MM.1S (cell line): Measurements from ENCODE around the gene CYTIP.

Experiments
- DNase-seq: peaks from one replicate; pipeline ENCODE4 v3.0.0-alpha.2; 2015
- H2AFZ ChIP-seq: fragments of 300-600 bp; sonication (generic); 2 replicates; pipeline ENCODE4 v1.6.0; 2016; ENCODE audit warnings: antibody characterized with exemption, low read length
- H3F3A ChIP-seq: fragments of 300-600 bp; sonication (generic); 2 replicates; pipeline ENCODE4 v1.6.1; 2016; ENCODE audit warnings: mild to moderate bottlenecking, antibody characterized with exemption, low read length, moderate library complexity, mixed read lengths; ENCODE audit not compliant: insufficient read depth
- H3K27ac ChIP-seq: fragments of 300-600 bp; sonication (generic); 2 replicates; pipeline ENCODE4 v1.5.1; 2016; ENCODE audit warnings: mild to moderate bottlenecking, low read length
- H3K27me3 ChIP-seq: fragments of 300-600 bp; sonication (generic); replicated peaks from 2 replicates; pipeline ENCODE4 v1.6.0; 2016; ENCODE audit warnings: low read length; ENCODE audit not compliant: insufficient read depth
- H3K36me3 ChIP-seq: fragments of 300-600 bp; sonication (generic); replicated peaks from 2 replicates; pipeline ENCODE4 v1.6.1; 2016; ENCODE audit warnings: mild to moderate bottlenecking, low read length, mixed read lengths; ENCODE audit not compliant: insufficient read depth
- H3K4me1 ChIP-seq: fragments of 300-600 bp; sonication (generic); 2 replicates; pipeline ENCODE4 v1.6.1; 2016; ENCODE audit warnings: low read length, mixed read lengths
- H3K4me2 ChIP-seq: fragments of 300-600 bp; sonication (generic); 2 replicates; pipeline ENCODE4 v1.6.0; 2016; ENCODE audit warnings: low read depth, low read length
- H3K4me3 ChIP-seq: fragments of 300-600 bp; sonication (generic); 2 replicates; pipeline ENCODE4 v1.5.1; 2016; ENCODE audit warnings: low read length, mixed read lengths
- H3K79me2 ChIP-seq: fragments of 300-600 bp; sonication (generic); 2 replicates; pipeline ENCODE4 v1.6.1; 2016; ENCODE audit warnings: mixed run types, low read length, mixed read lengths
- H3K9ac ChIP-seq: fragments of 300-600 bp; sonication (generic); 2 replicates; pipeline ENCODE4 v1.6.1; 2016; ENCODE audit warnings: low read length, mixed read lengths
- H3K9me2 ChIP-seq: fragments of 300-600 bp; sonication (generic); replicated peaks from 2 replicates; pipeline ENCODE4 v1.6.1; 2016; ENCODE audit warnings: mild to moderate bottlenecking, low read length, mixed read lengths; ENCODE audit not compliant: insufficient read depth
- H3K9me3 ChIP-seq: fragments of 300-600 bp; sonication (generic); replicated peaks from 2 replicates; pipeline ENCODE4 v1.6.1; 2016; ENCODE audit warnings: mild to moderate bottlenecking, low read length, mixed read lengths; ENCODE audit not compliant: insufficient read depth
- H4K20me1 ChIP-seq: fragments of 300-600 bp; sonication (generic); 2 replicates; pipeline ENCODE4 v1.6.1; 2016; ENCODE audit warnings: mild to moderate bottlenecking, low read length, moderate library complexity, mixed read lengths; ENCODE audit not compliant: insufficient read depth
- CTCF ChIP-seq: fragments of 300-600 bp; sonication (generic); IDR thresholded peaks from 2 replicates; pipeline ENCODE4 v1.5.1; 2016; ENCODE audit warnings: antibody characterized with exemption, low read length, mixed read lengths
- EZH2 ChIP-seq: fragments of 300-600 bp; sonication (generic); optimal IDR thresholded peaks from 2 replicates; pipeline ENCODE3; 2017; ENCODE audit warnings: low read depth, mild to moderate bottlenecking, antibody characterized with exemption, low read length, mixed read lengths
- EZH2phosphoT487 ChIP-seq: fragments of 300-600 bp; sonication (generic); IDR thresholded peaks from 2 replicates; pipeline ENCODE4 v1.6.1; 2018; ENCODE audit warnings: antibody characterized with exemption, low read length

The CYTIP gene

GRCh38 chr2:157447741-157448140, 3.9 kb upstream of the CYTIP start:
- H3K4me2 ChIP-seq = no peak overlapping the region
- H3K9me3 ChIP-seq = no peaks in the 10 kb centered on the region
- H3K4me3 ChIP-seq = no peak overlapping the region
- no peaks in the 10 kb centered on the region for H3K9me2 ChIP-seq
- H3K79me2 ChIP-seq = peaks cover 35% of the 10 kb centered on the region
- no peaks in the 10 kb centered on the region for H4K20me1 ChIP-seq
- H3F3A ChIP-seq = peaks cover 21% of the 10 kb centered on the region
- no peak overlapping the region for H3K27ac ChIP-seq
- TF ChIP-seq CTCF (no peak), EZH2 (no peak)
- no peak for DNase-seq
- H2AFZ ChIP-seq = no peak overlapping the region
- H3K36me3 ChIP-seq = 0 out of 2 replicates have a peak, but pooled peaks cover under 1% of the 10 kb centered on the region
- peaks cover 10% of the 10 kb centered on the region for H3K4me1 ChIP-seq
- H3K9ac ChIP-seq = no peak overlapping the region
- H3K27me3 ChIP-seq = peaks cover 5% of the 10 kb centered on the region; the same call in 1 of the 2 replicates

GRCh38 chr2:157447031-157447430, 3.1 kb upstream of the CYTIP start:
- DNase-seq = no peak
- Histone ChIP-seq H2AFZ (no peak overlapping the region), H4K20me1 (no peaks in the 10 kb centered on the region)

GRCh38 chr2:157444641-157445040, 752 bp upstream of the CYTIP start:
- peaks cover 8% of the 10 kb centered on the region for H3K4me1 ChIP-seq
- DNase-seq = peak; percentile 69
- peaks cover 5% of the 10 kb centered on the region; the same call in 1 of the 2 replicates for H3K27me3 ChIP-seq
- H3K27ac ChIP-seq = peak overlapping the region; percentile 97
- H3K4me3 ChIP-seq = peak overlapping the region; percentile 91
- no peak for TF ChIP-seq EZH2
- no peak for TF ChIP-seq CTCF
- TF ChIP-seq EZH2phosphoT487 = no peak
- no peaks in the 10 kb centered on the region for H4K20me1 ChIP-seq
- peak overlapping the region; percentile 10 for H2AFZ ChIP-seq
- peaks cover 66% of the 10 kb centered on the region for H3K79me2 ChIP-seq
- H3K4me2 ChIP-seq = peak overlapping the region; percentile 97
- H3F3A ChIP-seq = peaks cover 52% of the 10 kb centered on the region
- H3K36me3 ChIP-seq = 0 out of 2 replicates have a peak, but pooled peaks cover 4% of the 10 kb centered on the region
- H3K9me2 ChIP-seq = no peaks in the 10 kb centered on the region
- peak overlapping the region; percentile 94 for H3K9ac ChIP-seq
- no peaks in the 10 kb centered on the region for H3K9me3 ChIP-seq

More at GRCh38 chr2:157447031-157447430, 3.1 kb upstream of the CYTIP start:
- no peak overlapping the region for H3K4me3 ChIP-seq
- no peak overlapping the region for H3K4me2 ChIP-seq
- peaks cover 42% of the 10 kb centered on the region for H3K79me2 ChIP-seq
- peaks cover 8% of the 10 kb centered on the region for H3K4me1 ChIP-seq
- no peak overlapping the region for H3K9ac ChIP-seq
- no peak for TF ChIP-seq CTCF
- no peak for TF ChIP-seq EZH2
- no peak for TF ChIP-seq EZH2phosphoT487
- 0 out of 2 replicates have a peak, but pooled peaks cover 4% of the 10 kb centered on the region for H3K36me3 ChIP-seq
- peaks cover 5% of the 10 kb centered on the region; the same call in 1 of the 2 replicates for H3K27me3 ChIP-seq
- peaks cover 28% of the 10 kb centered on the region for H3F3A ChIP-seq
- no peaks in the 10 kb centered on the region for H3K9me2 ChIP-seq
- H3K9me3 ChIP-seq = no peaks in the 10 kb centered on the region
- H3K27ac ChIP-seq = no peak overlapping the region
